HG03457 (cell line): Measurements from ENCODE around the gene GPATCH8.
"Not testable (repeated sequence)": the region's sequence is repeated elsewhere in the genome, so short reads cannot be mapped to it uniquely, and the experiment has no call there.

Experiments used
- ATAC-seq: cut with Tn5 transposase; IDR thresholded peaks from one replicate; pipeline ENCODE4 v1.9.1; 2021; ENCODE audit warnings: moderate number of reproducible peaks; ENCODE audit not compliant: unreplicated experiment

The GPATCH8 gene

DNA sequence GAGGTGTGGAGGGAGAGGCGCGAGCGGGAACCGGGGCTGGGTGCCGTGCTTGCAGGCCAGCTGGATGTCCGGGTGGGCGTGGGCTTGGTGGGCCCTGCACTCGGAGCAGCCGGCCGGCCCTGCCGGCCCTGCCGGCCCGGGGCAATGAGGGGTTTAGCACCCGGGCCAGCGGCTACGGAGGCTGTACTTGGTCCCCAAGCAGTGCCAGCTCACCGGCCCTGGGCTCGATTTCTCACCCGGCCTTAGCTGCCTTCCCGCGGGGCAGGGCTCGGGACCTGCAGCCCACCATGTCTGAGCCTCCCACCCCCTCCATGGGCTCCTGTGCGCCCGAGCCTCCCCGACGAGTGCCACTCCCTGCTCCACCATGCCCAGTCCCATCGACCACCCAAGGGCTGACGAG, 24.7 kb upstream of the GPATCH8 start:
- no peak for ATAC-seq

DNA sequence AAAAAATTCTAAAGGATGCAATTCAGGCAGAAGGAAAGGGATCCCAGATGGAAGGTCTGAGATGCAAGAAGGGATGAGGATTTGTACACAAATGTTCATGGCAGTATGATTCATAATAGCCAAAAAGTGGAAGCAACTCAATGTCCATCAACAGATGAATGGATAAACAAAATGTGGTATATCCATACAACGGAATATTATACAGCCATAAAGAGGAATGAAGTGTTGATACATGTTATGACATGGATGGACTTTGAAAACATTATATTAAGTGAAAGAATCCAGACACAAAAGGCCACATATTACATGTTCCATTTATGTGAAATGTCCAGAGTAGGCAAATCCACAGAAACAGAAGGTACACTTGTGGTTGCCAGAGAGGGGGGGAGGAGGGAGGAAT, 23.9 kb upstream of the GPATCH8 start:
- ATAC-seq: no peak

DNA sequence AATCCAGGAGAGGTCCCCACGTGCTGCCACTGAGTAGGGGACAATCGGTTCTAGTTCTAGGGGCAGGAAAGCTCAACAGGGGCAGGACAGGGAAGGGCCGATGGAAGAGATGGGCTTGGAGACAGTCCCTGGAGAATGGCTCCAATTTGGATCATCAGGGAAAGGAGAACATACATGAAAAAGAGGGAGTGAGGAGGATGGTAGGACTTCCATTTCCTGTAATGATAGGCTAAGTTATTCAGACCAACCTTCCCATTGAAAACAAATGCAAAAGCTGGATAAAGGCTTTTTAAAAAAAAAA, 20.4 kb upstream of the GPATCH8 start:
- ATAC-seq: no peak

DNA sequence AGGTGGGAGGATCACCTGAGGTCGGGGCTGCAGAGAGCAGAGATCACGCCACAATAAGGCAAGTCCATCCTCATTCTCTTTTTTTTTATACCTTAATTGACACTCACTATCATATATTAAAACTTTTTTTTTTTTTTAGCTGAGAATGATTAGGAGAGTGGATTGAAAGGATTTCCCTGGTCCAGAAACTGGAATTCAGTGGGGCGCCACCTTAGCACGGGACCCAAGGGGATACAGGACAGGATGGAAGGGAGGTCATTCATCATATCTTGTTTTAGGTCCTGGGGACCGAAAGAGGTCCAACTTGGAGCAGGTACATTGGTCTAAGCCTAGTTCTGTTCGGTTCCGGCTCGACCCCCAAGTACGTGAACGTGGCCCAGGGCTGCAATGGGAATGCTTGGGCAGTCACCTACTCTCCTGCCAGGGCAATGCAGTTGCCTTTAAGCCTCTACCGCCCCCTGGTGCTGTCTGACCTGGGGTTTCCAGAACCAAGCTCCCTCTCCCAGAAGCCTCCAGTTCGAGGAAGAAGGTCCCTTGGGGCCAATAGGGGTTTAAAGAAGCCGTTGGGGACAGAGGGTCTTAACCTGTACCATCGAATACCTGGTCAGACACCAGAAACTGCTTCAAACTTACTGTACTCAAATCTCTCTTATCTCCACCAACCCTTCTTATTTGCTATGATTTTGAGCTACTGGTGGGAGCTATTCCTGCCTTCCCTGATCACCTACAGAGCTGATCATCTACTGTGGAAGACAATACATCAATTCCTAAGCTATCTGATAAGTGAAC, 19.9 kb upstream of the GPATCH8 start:
- ATAC-seq: no peak

DNA sequence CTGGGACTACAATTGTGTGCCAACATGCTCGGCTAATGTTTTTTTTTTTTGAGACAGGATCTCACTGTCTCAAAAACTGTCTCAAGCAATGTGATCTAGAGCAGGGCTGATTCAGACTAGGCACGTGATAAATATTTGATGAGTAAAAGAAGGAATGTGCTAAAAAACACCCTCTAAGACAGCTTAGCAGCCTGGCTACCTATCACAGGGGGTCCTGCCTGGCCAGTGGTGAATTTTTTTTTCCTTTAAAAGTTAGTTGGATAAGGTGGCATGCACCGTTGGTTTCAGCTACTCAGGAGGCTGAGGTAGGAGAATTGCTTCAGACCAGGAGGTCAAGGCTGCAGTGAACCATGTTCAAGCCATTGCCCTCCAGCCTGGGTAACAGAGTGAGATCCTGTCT, 14.8 kb upstream of the GPATCH8 start:
- ATAC-seq: no peak

DNA sequence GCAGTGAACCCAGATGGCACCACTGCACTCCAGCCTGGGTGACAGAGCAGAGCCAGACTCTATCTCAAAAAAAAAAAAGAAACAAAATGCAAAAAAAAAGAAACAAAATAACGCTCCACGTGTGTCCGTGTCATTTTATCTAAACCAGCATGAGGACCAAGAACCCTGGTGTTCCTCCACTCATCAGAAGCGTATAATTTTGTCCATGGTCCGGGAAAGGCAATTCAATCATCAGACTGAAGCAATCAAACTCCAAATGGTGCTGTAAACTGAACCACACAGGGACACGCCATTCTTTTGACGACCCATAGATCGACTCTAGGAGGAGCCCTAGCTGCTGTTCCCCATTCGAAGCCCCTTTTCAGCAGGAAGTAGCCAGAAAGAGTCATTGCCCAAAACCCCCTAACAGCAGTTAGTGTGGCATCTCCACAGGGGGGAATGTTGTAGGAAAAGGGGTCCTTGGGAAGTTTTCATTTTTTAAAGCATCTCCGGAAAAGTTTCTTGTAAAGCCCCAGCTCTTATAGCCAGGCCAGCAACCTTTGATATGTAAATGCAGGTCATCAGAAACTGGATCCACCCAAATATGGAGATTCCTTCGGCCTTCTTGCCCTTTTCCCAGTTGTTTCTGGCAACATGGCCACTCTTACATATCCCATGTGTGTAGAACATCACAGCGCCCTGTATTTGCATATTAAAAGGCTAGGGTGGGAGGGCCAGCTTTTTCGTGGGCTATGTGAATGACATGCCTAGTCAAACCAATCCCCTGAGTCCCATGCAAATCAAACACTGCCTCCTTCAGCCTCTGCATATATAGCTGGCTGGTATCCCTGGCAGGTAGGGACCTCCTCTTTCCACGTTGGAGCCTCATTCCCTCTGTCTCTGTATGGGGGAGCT, 8.3 kb upstream of the GPATCH8 start:
- not testable (repeated sequence) for ATAC-seq

DNA sequence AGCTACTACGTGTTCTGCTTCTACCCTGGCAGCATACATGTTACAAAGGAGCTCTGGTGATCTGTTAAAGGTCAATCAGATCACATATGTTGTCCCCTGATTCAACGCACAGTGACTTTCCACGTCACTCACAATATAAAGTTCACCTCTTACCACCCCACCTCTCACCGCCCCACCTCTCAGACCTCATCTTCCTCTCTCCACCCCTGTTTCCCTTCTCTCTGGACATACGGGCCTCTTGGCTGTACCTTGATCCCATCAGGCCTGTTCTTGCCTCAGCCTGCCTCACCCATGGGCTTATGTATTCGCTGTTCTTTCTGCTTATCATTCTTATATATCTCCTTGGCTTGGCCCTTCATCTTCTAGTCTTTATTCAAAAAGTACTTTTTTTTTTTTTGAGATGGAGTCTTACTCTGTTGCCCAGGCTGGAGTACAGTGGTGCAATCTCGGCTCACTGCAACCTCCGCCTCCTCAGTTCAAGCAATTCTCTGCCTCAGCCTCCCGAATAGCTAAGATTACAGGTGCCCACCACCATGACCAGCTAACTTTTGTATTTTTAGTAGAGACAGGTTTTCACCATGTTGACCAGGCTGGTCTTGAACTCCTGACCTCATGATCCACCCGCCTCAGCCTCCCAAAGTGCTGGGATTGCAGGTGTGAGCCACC, 3.9 kb upstream of the GPATCH8 start:
- not testable (repeated sequence) for ATAC-seq

DNA sequence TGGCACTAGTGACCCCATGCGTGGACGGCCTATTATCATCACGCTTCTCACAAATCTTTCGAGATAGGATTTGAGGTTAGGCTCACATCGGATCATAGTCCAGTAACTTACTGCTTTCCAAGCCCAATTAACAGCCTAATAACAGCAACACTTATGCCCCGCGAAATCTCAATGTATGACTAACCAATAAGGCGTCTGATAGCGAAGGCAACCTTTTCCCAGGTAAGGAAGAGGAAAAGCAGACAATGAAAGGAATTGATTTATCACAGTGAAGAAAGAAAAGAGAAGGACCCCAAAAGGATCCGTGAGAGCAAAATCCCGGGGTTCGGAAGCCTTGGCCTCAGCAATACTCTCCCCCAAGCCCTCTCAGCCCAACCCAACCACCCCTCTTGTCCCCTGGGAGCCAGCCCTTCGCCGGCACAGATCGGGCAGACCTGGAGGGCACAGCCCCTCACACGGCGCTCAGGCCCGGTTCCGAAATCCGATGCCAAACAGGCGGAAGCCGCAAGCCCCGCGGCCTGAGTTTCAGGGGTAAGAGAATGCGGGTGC, 534 bp downstream of the GPATCH8 start:
- peak; percentile 10 for ATAC-seq

DNA sequence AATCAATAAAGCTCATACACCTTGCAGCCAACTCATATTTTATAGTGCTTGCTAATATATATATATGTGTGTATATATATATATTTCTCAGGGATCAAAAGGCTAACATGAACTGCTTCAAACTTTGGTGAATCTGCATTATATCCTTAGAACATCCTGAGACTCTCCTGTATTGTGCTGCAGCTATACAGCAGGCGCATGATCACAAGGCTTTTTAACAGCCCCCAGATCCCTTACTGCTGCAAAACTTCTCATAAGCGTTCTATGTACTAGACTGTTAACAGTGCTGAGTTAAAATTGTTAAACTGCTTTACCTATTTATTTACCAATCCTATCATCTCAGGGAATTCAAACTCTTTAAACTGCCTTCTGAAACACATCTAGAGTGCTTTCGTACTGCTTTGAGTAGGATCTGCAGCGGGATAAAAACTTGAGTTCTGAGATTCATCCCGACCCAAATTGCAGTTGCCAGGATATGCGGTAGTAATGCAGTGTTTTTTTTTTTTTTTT, 1.3 kb downstream of the GPATCH8 start:
- ATAC-seq: no peak

DNA sequence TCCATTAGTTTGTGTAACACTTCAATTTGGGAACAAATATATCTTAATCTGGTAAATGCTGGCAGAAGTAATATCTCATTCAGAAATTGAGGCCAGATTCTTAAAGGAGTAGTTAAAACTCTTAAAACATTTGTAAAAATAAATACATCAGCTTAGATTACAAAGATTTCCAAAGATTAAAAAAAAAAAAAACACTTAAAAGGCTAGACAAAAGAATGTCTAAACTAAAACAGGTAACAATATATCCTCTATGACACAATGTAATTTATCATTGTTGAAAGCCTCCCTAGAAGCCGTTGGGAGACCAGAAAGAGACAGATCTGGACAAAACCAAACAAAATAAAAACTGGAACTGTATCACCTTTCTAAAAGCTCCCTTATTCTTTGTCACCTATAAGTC, 3.5 kb downstream of the GPATCH8 start:
- no peak for ATAC-seq

DNA sequence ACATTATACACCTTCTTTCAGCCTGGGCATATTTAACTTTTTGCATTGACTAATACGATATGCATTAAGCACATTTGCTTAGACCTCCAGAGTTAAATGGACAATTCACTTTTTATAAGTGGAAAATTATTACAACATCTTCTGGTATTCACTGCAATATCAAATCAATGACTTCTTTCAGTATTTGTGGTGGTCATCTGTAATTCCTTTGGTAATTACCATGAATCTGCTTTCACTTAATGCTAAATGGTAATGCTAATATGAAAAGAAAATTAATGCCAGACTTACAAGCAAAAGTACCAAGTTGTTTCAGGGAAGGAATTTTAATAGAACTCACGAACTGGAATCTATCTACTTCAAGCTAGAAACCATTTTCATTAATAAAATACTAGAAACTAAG, 6.4 kb downstream of the GPATCH8 start:
- no peak for ATAC-seq

DNA sequence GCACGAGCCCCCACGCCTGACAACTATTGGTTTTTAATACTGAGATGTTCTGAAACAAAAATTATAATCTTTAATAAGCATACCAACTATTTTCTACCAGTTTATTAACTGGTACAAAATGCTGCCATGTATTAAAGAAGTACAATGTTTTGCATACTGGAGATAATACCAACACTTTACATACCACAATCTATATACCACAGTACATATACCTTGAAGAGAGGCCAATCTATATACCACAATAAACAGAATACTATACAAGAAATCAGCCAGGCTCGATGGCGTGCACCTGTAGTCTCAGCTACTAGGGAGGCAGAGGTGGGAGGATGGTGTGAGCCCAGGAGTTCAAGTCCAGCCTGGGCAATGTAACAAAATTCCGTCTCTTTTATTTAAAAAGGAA, 9.9 kb downstream of the GPATCH8 start:
- no peak for ATAC-seq

DNA sequence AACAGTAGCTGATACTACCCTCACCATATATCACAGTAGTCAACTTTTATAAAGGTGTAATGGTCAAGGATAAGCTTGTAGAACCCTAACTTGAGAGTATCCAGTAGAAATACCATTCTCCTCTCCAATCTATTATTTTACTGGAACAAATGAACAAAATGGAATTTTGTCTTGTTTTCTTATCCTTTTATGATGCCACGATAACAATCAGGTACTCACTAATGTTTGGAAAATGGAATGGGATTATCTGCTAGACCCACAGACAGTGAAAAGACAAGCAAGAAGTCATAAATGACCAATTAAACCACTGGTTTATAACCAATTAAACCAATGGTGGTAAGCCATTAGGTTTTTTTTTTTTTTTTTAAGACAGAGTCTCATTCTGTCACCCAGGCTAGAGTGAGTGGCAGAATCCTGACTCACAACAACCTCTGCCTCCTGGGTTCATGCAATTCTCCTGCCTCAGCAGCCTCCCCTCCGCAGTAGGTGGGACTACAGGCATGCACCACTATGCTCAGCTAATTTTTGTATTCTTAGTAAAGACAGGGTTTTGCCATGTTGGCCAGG, 10.4 kb downstream of the GPATCH8 start:
- ATAC-seq: no peak

DNA sequence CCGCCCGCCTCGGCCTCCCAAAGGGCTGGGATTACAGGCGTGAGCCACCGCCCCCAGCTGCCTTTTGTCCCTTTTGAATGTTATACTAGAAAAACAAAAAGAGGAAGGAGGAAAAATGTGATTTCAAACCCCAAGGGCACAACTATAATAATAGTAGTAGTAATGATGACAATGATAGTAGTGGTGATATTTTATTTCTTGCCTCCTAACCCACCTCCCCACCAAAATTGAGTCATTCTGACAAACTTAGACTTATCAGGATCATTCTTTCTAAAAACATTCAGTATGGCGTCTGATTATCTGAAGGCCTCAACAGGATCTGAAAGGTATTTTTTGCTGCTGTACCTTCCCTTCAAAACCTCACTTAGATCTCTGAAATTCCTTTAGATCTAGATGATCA, 13.6 kb downstream of the GPATCH8 start:
- ATAC-seq: no peak

DNA sequence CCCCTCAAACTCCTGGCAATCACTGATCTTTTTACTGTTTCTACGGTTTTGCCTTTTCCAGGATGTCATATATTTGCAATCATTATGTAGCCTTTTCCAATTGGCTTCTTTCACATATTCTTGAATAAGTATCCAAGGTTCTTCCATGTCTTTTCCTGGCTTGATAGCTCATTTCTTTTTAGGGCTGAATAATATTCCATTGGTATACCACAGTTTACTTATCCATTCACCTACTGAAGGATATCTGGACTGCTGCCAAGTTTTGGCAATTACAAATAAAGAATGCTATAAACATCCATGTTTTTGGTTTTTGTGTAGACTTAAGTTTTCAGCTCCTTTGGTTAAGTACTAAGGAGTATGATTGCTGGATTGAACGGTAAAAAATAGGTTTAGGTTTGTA, 16.0 kb downstream of the GPATCH8 start:
- no peak for ATAC-seq

DNA sequence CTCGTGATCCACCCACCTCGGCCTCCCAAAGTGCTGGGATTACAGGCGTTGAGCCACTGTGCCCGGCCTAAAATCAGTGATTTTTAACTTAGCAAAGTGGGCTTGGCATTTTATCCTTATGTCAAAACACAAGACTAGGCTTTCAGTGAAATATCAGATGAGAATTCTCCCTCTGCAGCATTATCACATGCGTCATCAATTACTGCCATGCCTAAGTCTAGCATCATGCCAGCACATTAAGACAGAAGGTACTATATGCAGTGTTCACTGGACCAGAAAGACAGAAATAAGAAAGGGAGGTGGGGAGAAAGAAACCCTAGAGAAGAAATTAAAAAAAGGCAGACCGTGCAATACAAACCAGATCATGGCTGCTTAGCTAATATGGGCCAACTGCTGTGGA, 29.8 kb downstream of the GPATCH8 start:
- no peak for ATAC-seq

DNA sequence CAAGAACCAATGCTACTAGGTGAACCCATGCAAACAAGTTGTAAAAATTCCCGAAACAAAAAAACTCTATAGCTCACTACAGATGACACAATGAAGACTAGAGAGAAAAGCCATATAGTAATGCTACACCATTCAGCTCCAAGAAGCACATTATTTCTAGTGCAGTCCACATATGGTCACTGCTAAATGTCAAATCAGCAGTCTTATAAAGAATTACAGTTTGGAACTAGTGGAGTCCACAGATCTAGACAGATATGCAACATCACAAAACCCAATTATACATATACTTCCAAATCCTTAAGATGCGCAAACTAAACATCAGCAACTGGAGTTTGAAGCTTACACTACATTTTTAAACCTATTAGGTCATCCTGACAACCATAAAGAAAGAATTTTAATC, 33.5 kb downstream of the GPATCH8 start:
- no peak for ATAC-seq

DNA sequence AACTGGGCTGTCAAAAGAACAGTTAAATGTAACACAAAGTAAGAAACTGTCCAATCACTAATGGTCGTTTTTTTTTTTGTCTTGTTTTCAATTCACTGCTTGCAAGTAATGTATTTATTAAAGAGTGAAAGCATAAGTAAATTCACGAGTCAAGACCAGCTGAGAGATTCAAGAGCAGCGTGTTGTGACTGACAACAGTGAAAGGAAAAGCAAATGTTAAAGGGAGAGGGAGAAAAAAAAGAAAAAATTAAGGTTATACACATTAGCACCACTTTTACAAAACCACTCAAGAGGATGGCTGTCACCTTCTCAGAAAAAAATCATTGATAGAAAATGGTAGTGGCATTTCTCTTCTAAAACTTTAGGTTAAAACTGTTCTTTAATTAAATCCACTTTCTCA, 36.1 kb downstream of the GPATCH8 start:
- no peak for ATAC-seq

DNA sequence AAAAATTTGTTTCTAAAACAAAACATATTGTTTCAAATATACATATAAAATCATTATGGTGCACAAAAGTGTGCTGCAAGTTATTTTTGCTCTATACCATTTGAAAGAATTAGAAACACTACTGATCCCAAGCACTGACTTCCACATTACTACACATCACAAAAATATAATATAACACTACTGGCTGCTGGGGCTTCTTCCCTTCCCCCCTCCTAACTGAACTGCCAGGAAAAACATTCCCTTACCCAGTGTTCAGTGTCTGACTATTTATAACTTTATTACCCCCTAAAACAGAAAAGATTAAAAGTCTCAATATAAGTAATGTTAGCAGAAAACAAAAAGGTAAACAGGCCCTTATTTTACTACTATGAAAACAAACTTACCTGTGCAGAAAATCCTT, 36.9 kb downstream of the GPATCH8 start:
- no peak for ATAC-seq

DNA sequence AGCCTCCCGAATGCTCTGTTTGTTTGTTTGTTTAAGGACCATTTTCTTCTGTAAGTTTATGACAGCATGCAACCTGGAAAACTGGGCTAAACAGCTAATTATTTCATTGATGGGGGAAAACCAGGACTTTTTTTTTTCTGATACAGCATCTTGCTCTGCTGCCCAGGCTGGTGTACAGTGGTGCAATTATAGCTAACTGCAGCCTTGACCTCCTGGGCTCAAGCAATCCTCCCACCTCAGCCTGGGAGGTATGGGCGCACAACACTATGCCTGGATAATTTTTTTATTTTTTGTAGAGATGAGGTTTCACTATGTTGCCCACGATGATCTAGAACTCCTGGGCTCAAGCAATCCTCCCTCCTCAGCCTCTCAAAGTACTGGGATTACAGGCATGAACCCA, 37.3 kb downstream of the GPATCH8 start:
- no peak for ATAC-seq

DNA sequence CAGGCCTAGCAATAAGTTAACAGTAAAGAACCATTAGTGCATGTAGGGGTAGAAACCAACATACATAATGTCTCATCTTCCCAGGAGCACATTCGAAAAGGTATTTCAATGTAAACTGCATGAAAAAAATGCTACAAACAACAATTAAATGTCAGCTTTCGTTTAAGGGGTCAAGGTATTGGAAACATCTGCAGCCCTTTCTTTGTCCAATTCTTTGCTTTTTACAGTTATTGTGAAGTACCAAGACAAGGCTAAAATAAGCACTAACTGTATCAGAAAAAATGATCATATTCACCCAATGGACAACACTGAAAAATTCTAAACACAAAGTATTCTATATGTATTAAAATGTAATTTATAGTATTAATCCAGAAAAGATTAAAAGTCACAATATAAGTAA, 37.9 kb downstream of the GPATCH8 start:
- ATAC-seq: no peak
